HEK293T (cell line): ENCODE results near the gene ACOT9.
"Not testable (repeated sequence)": the region's sequence is repeated elsewhere in the genome, so short reads cannot be mapped to it uniquely, and the experiment has no call there.

Experiments
- CTCF ChIA-PET: fragments of 350-600 bp; formaldehyde crosslinking; extraction: SDS; loops from one replicate; lab custom pipeline; 2021; ENCODE audit warnings: antibody characterized with exemption, inconsistent platforms; lab: Yijun Ruan, JAX
- POLR2A ChIA-PET: fragments of 350-600 bp; formaldehyde crosslinking; extraction: SDS; loops from one replicate; lab custom pipeline; 2020; ENCODE audit warnings: antibody characterized with exemption, inconsistent platforms; lab: Yijun Ruan, JAX
- DNase-seq: peaks from one replicate; pipeline ENCODE4 v3.0.0; 2012; ENCODE audit warnings: mixed read lengths; ENCODE audit errors: extremely low spot score
- ARNT ChIP-seq: fragments of 450-650 bp; IDR thresholded peaks from 2 replicates; pipeline ENCODE4 v1.6.1; 2017; ENCODE audit warnings: mild to moderate bottlenecking
- BHLHE40 ChIP-seq: fragments of 450-650 bp; IDR thresholded peaks from 2 replicates; pipeline ENCODE4 v1.6.1; 2016; ENCODE audit warnings: mild to moderate bottlenecking, moderate library complexity, borderline replicate concordance
- CTBP1 ChIP-seq: fragments of 450-650 bp; IDR thresholded peaks from 2 replicates; pipeline ENCODE4 v1.6.1; 2016; ENCODE audit warnings: borderline replicate concordance
- ELF4 ChIP-seq: fragments of 450-650 bp; IDR thresholded peaks from 2 replicates; pipeline ENCODE4 v1.6.1; 2017; ENCODE audit warnings: antibody characterized with exemption
- FOXA1 ChIP-seq: fragments of 450-650 bp; IDR thresholded peaks from 2 replicates; pipeline ENCODE4 v1.6.1; 2016; ENCODE audit warnings: mild to moderate bottlenecking
- FOXK2 ChIP-seq: fragments of 450-650 bp; IDR thresholded peaks from 2 replicates; pipeline ENCODE4 v1.6.1; 2016; ENCODE audit warnings: mild to moderate bottlenecking
- FOXM1 ChIP-seq: fragments of 450-650 bp; IDR thresholded peaks from 2 replicates; pipeline ENCODE4 v1.6.1; 2017; ENCODE audit warnings: mild to moderate bottlenecking, borderline replicate concordance
- HDGF ChIP-seq: fragments of 450-650 bp; IDR thresholded peaks from 2 replicates; pipeline ENCODE4 v1.6.1; 2017; ENCODE audit warnings: antibody characterized with exemption, borderline replicate concordance
- L3MBTL2 ChIP-seq: fragments of 450-650 bp; conservative IDR thresholded peaks from 2 replicates; pipeline ENCODE4 v1.6.1; 2016; ENCODE audit warnings: mild to moderate bottlenecking
- LEF1 ChIP-seq: fragments of 450-650 bp; IDR thresholded peaks from 2 replicates; pipeline ENCODE4 v1.6.1; 2017; ENCODE audit warnings: mild to moderate bottlenecking, borderline replicate concordance
- NFRKB ChIP-seq: fragments of 450-650 bp; IDR thresholded peaks from 2 replicates; pipeline ENCODE4 v1.6.1; 2016; ENCODE audit warnings: mild to moderate bottlenecking, moderate library complexity
- SP1 ChIP-seq: fragments of 450-650 bp; IDR thresholded peaks from 2 replicates; pipeline ENCODE4 v1.6.1; 2017
- SUZ12 ChIP-seq: fragments of 450-650 bp; IDR thresholded peaks from 2 replicates; pipeline ENCODE4 v1.6.1; 2016; ENCODE audit warnings: mild to moderate bottlenecking
- TARDBP ChIP-seq: fragments of 450-650 bp; IDR thresholded peaks from 2 replicates; pipeline ENCODE4 v1.6.1; 2016
- ZNF384 ChIP-seq: fragments of 450-650 bp; IDR thresholded peaks from 2 replicates; pipeline ENCODE4 v1.6.1; 2016
- TF ChIP-seq, protein P1 (sequence below): fragments of 450-650 bp; IDR thresholded peaks from 2 replicates; pipeline ENCODE4 v1.6.1; 2016

ACOT9 gene

DNA sequence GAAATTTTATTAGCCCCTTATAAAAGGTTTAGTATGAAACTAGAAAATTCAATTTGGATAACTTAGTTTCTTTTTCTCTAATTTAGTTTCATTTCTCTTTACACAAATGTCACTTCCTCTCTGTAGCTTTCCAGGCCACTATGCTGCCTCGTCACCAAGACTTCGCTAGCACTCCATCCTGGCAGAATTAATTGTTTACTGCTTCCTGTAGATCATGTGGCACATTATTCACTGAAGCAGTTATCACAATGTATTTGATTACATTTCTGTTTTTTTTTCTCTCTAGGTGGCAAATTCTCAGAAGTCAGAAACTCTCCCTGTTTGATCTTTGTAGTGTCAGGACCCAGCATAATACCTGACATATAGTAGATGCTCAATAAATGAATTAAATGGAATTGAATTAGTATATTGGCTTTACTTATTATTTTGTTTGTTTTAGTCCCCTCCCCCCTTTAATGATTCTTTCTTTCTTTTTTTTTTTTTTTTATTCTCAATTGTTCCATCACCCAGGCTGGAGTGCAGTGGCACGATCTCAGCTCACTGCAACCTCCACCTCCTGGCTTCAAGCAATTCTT, 30.6 kb upstream of the ACOT9 start:
- DNase-seq, result no peak
- no peak for TF ChIP-seq FOXM1
- TF ChIP-seq L3MBTL2, result no peak
- no peak for TF ChIP-seq FOXK2
- TF ChIP-seq ELF4, result no peak
- TF ChIP-seq HDGF, result no peak
- TF ChIP-seq LEF1, result no peak
- TF ChIP-seq ZNF384, result no peak
- TF ChIP-seq NFRKB, result no peak
- no peak for TF ChIP-seq ARNT
- TF ChIP-seq BHLHE40, result no peak
- no peak for TF ChIP-seq TARDBP
- no peak for TF ChIP-seq SP1
- no peak for TF ChIP-seq CTBP1
- no peak for TF ChIP-seq SUZ12
- no peak for TF ChIP-seq FOXA1
- TF ChIP-seq, protein P1, sequence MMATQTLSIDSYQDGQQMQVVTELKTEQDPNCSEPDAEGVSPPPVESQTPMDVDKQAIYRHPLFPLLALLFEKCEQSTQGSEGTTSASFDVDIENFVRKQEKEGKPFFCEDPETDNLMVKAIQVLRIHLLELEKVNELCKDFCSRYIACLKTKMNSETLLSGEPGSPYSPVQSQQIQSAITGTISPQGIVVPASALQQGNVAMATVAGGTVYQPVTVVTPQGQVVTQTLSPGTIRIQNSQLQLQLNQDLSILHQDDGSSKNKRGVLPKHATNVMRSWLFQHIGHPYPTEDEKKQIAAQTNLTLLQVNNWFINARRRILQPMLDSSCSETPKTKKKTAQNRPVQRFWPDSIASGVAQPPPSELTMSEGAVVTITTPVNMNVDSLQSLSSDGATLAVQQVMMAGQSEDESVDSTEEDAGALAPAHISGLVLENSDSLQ, result no peak
- CTCF ChIA-PET, result interaction anchor here (1.2 kb wide), 1 partner anchor 128 kb away, joined by 5 read pairs; no protein-coding TSS in a partner anchor
- POLR2A ChIA-PET, result interaction anchor here (1.4 kb wide), 1 partner anchor 9 kb away, joined by 3 read pairs; the partner anchor contains the start of gene SAT1

DNA sequence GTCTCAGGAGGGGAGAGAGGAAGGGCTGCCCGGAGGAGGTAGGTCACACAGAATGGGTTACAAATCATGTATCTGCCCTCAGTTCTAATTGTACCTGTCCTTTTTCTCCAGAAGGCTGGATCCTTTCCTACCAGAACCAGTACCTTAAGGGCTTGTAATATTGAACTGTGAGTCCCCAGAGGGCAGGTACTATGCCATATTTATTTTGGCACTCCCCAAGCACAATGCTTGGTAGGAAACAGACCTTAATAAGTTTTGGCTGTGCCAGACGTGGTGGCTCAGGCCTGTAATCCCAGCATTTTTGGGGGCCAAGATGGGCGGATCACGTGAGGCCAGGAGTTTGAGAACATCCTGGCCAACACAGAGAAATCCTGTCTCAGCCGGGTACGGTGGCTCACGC, 28.0 kb upstream of the ACOT9 start:
- POLR2A ChIA-PET, result interaction anchor here (1.1 kb wide), 1 partner anchor 12 kb away, joined by 3 read pairs; the partner anchor contains the start of gene SAT1
- CTCF ChIA-PET, result interaction anchor here (0.9 kb wide), 1 partner anchor 131 kb away, joined by 5 read pairs; no protein-coding TSS in a partner anchor
- DNase-seq, result not testable (repeated sequence)

DNA sequence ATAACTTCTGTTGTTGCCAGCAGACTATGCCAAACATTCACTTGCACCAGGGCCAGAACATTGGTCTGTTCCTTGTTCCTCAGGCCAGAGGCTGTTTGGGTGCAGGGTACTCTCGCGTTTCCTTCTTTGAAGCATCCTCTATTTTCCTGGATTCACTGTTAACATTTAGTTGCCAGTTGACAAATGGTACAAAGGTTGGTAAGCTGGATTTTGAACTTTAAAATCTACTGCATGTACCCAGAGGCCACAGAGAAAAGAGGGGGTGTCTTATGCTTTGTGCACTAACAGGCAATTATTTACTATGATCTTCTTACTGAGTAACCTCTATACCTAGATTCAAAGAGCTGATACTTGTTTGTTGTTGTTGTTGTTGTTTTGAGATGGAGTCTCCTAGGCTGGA, 27.1 kb upstream of the ACOT9 start:
- ChIA-PET CTCF (interaction anchor here (0.9 kb wide), 1 partner anchor 132 kb away, joined by 5 read pairs; no protein-coding TSS in a partner anchor), POLR2A (interaction anchor here (1.1 kb wide), 1 partner anchor 13 kb away, joined by 3 read pairs; the partner anchor contains the start of gene SAT1)
- TF ChIP-seq ELF4, result no peak
- no peak for TF ChIP-seq FOXA1
- TF ChIP-seq SUZ12, result no peak
- no peak for TF ChIP-seq SP1
- TF ChIP-seq, protein P1, result no peak
- TF ChIP-seq NFRKB, result no peak
- no peak for TF ChIP-seq BHLHE40
- no peak for TF ChIP-seq TARDBP
- no peak for DNase-seq

DNA sequence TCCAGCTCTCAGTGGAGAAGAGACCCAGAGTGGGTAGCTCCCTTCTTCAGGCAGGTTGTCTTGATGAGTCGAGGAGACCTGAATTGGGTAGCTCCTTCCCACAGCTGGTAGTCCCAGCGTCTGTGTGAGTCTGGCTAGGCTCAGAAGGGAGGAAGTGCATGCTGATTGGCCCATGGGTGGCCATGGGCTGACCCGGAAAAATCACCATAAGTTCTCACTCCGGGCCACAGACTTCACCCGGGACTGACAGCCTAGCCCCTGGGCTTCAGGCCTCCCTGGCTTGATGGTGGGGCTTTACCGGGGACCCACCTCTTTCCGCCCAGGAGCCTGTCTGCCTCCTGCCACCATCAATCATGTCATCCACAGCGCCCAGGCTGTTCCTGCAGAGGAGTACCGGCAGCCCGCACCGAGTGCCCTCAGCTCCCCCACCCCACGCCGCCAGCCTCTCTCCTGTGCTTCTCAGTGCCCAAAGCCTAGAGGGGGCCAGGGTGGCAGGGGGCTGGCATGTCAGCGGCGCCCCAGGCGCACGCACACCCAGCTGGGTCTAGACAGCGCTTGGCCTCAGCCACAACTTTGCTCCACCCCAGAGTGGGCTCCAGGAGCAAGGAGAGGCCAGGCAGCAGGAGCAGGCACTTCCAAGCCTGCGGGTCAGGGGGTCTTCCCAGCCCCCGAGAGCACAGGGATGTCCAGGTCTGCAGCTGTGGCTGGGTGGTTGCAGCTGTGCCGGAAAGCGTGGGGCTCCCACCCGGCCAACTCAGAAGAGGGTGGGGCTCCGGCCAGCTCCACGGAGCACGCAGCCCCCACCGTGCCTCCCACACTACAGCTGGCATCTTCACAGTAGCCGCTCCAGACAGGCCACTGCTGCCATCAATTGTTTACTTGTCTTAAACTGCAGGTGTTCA, 23.8 kb upstream of the ACOT9 start:
- TF ChIP-seq HDGF, result no peak
- TF ChIP-seq ARNT, result no peak
- TF ChIP-seq LEF1, result no peak
- TF ChIP-seq BHLHE40, result no peak
- TF ChIP-seq ZNF384, result no peak
- TF ChIP-seq, protein P1, result no peak
- no peak for TF ChIP-seq FOXA1
- TF ChIP-seq FOXM1, result no peak
- no peak for TF ChIP-seq ELF4
- TF ChIP-seq FOXK2, result no peak
- TF ChIP-seq TARDBP, result no peak
- ChIA-PET CTCF (interaction anchor here (1.3 kb wide), 1 partner anchor 134 kb away, joined by 3 read pairs; no protein-coding TSS in a partner anchor), POLR2A (interaction anchor here (1.1 kb wide), 1 partner anchor 20 kb away, joined by 3 read pairs; no protein-coding TSS in a partner anchor)
- DNase-seq, result no peak

DNA sequence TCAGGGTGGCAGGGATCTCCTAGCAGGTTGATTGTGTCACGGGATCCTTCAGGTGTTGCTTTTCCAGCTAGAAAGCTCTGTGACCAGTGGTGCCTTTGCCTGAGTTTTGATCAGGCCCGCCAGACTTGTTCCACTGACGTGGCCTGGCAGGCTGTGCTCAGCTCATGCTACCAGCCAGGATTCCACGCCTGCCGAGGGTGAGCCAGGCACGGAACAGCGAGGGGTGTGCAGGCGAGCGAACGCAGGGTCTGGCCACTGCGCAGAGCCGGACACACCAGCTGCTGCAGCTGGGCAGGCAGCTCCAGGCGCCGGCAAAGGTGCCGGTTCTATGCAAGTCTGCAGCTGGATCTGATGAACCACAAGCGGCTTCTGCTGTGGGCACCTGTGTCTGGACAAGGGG, 22.8 kb upstream of the ACOT9 start:
- ChIA-PET POLR2A (interaction anchor here (1.1 kb wide), 2 partner anchors 17 to 22 kb away, joined by 3 read pairs; partner anchors contain the start of gene SAT1), CTCF (interaction anchor here (1.3 kb wide), 1 partner anchor 136 kb away, joined by 3 read pairs; no protein-coding TSS in a partner anchor)
- TF ChIP-seq L3MBTL2 (no peak), FOXM1 (no peak), LEF1 (no peak), SUZ12 (no peak), ELF4 (no peak), ARNT (no peak), HDGF (no peak), CTBP1 (no peak), SP1 (no peak), FOXA1 (no peak), BHLHE40 (no peak)
- TF ChIP-seq, protein P1, result no peak
- no peak for DNase-seq
